CD4-positive, alpha-beta T cell treated with Interleukin-6 for 4 hours (primary cell): ENCODE measurements around the gene FBN1.

ENCODE experiments used
- DNase-seq: peaks from one replicate; pipeline ENCODE4 v3.0.0-alpha.2; 2020; ENCODE audit warnings: mixed read lengths

The FBN1 gene

GRCh38 chr15:48547286-48547685 is 98.2 kb downstream of the FBN1 start:
- no peak for DNase-seq

DNA sequence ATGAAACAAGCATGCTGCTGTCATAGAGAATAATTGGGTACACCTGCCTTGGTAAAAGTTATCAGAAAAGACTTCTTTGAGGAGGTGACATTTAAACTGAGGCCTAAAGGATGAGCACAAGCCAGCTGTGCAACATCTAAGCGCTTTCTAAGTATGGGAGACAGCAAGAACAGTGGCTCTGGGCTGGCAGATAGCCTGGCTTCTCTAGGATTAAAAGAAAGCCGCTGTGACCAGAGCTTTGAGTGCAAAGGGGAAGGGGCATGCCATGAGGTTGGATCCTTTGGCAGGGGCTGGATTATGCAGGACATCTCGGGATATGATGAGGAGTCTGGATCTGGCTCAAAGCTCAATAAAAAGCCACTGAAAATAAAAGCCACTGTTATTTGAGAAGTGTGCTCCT is 99.2 kb downstream of the FBN1 start:
- DNase-seq = no peak

DNA sequence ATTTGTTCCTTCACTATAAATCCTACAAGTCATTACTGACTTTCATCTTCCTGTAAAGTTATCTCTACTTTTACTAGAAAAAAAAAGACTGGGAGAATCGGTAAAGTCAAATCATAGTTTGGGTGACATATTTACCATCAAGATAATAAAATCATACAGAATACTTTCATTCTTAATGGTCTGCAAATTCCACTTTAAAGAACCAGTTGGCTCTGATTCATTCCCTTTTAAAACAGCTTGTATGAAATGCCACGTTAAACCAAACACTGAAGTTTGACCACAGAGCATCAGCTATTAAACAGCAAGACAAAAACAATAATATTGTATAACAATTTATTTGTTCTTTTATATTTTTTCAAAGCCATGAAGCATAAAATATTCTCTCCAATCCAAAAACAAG is 100.7 kb downstream of the FBN1 start:
- DNase-seq = no peak

DNA sequence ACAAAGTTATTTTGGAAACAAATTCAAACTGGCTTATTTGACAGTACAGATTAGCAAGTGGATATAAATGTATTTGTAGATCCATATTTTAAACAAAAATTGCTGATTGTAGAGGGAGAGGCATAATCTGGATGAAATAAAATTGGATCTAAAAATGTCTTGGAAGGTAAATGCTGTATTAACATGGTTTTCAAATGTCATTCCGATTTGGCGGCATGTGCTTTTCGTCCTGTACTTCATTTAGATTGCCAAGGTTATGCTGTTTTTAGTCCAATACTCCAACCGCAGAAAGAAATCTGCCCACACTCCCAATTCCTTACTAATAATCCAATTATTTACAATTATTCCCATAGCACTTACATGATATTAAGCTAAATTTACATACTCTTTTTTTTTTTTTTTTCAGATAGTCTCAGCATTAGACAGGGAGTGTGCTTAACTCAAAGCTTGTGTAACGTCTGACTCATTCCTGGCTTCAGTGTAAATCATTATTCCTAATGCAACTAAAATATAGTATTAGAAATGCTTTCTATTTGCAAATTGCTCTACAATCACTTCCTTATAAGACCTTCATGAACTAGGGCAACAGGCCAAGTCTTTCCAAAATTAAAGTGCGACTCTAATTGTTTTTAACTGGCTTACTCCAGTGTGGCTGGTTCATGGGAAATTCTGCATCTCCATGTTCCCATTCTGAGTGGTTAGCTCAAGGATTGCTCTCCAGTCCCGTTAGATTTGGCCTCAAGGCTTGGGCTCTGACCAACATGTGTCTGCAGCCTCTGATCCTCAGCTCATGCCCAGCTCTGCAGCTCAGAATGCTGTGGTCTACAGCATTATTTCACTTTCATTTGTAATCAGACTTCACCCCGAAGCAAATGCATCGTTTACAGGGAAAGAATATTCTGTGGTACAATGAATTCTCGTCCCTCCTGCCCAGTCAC is 103.9 kb downstream of the FBN1 start:
- no peak for DNase-seq

DNA sequence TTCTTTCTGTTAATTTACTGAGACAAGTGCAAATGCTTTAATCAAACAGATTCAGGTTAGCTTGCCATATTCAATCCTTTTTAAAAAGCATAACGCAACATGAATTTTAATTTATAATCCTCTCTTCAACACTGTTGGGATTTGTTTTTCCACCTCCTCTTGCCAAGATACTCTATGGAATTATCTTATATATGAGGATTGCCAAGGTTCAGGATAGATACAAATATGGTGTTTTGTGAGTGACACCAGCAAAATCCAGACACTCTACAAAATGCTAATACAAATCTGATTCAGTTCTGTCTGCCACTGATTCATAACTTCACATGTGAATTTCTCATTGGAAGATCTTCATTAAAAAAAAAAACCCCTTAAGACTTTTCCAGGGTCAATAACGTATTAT is 104.8 kb downstream of the FBN1 start:
- DNase-seq = no peak

DNA sequence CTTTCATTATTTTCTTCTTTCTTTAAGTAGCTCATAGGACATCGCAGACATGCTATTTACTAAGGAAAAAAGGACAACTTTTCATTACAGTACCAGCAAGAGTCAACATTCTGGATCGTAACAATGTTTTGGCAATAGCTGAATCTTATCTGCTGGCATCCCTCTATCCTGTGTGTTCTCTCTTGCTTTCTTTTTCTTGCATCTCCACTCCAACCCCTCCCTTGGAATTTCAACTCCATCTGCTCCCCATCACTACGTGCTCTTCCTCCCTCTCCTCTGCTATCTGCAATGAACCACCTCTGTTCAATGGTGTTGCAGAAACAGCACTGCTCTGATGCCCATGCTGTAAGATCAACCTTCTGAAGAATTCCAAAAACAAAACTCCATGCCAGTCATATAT is 106.6 kb downstream of the FBN1 start:
- no peak for DNase-seq

DNA sequence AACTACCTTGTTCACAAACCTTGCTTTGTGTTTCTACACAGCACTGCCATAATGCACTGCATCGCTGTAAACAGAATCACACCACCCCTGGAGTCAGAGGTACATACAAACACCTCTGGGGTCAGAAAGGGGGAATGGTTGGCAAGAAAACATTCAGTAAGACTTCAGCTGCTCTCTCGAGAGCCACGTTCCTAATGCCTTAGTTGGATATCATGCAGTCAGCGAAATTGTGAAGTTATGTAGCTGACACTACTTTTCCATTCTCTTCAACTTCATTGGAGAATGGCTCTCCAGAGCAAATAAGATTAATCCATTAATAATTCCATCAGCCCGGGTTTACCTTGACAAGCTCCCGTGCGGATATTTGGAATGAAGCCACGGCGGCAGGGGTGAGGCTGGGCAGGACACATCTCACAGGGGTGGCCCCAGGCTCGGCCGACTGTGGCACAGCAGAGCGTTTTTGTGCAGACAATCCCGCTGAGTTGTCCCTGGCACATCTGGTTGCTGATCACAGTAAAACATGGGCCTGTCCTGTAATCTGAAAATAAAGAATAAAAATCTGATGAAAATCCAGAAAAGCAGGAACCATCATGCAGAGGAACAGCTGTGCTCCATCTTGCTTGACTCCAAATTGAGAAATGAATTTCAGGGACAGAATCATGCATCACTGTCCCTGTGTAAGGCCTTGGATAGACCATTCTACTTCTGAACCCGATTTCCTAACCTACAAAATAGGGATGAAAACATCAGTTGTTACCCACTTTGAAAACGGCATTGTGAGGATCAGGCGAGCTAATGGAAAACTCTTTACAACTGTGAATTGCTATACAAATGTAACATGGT is 108.0 kb downstream of the FBN1 start:
- DNase-seq = no peak

DNA sequence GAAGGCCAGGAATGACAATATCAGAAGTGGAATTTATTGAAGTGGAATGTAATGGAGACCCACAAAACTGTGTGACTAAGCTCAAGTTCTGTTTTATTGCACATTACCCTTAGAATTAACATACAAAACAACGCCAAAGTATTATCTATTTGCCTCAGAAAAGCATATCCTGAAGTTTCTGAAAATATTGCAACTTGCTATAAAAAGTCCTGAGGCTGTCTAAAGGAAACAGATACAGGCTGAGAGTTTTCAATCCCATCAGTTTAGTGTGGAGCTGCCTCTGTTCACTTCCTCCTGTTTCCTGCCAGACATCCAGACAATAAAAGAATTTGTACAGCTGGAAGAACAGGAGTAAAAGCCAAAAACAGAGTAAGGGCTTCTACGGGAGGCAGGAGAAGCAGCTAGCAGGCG is 108.8 kb downstream of the FBN1 start:
- DNase-seq = no peak

GRCh38 chr15:48533982-48534381 is 111.5 kb downstream of the FBN1 start:
- DNase-seq = no peak

DNA sequence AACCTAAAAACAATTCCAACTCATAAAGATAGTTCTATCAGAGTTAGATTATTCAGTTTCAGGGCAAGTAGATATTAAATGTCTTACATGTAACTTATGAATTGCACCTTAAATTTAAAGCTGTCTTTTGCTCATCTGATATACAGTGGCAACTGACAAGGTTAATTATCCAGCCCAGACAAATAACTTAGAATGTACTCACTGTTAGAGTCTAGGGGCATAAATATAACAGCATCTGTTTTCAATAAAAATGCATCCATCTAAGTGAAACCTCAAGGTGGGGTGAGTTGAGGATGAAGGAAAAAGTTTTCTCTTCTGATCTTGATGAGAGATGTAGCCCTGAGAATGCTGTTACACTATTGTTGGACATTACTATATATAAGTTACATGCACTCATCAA is 112.6 kb downstream of the FBN1 start:
- no peak for DNase-seq

GRCh38 chr15:48530528-48530927 is 115.0 kb downstream of the FBN1 start:
- no peak for DNase-seq

DNA sequence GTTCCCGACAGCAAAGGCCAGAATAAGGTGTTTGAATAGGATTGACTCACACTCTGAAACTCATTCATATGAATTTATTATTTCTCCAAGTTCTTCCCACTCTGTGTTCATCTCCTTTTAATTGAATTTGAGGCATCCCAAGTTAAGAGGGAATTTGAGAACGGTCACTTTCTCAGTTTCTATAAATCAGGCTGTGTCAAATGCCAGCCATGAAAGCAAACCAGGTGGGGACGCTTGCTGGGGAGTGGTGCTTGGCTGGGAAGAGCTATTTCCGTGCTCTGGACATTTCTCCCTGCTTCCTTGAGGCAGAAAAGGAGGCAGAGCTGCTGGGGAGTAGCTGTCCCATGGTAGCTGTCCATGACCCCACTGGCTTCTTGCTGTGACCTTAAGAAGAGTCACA is 116.6 kb downstream of the FBN1 start:
- DNase-seq = no peak

- DNase-seq = no peak
These were observed 118.0 kb downstream of the FBN1 start for GRCh38 chr15:48527517-48527916.

GRCh38 chr15:48522911-48523310 is 122.6 kb downstream of the FBN1 start:
- no peak for DNase-seq

DNA sequence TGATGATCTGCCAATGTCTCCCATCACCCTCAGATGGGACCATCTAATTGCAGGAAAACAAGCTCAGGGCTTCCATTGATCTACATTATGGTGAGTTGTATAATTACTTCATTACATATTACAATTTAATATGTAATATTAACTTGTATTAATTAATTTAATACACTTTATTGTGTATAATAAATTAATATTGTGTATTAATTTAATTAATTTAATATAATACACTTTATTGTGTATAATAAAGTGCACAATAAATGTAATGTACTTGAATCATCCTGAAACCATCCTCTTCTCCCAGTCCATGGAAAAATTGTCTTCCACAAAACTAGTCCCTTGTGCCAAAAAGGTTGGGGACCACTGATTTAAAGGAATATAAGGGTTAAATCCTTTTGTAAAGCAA is 123.4 kb downstream of the FBN1 start:
- no peak for DNase-seq

DNA sequence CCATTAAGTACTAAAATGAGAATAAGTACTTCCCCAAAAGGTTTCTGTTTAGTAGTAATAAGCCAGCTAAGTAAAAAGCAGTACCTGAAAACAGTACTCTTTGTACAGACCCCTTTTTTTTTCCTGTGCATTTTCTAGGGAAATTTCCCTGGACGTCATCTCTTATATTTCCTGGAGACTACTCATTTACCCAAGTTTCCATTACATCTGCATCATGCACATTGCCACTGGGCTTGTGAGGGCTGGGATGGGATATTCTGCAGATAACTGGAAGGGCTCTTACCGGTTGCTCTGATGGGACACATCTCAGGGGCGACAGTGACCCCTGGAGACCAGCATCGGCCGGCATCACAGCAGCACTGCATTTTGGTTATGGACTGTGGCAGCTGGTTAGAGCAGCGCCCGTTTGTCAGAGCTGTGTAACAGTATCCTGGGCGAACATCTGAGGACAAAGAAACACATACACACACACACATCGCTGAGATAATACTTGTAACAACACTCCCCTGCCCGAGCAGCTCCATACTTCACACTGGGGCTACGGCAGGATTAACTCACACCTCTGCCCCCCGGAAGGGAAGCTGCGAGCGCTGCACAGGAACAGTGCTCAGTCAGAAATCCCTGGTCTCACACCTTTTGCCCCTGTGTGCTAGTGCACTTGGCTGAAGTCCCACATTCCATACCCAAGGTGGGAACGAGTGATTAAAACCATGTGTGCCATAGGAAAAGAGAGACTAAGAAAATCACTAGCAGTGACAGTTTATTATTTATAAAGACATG is 124.9 kb downstream of the FBN1 start:
- no peak for DNase-seq

DNA sequence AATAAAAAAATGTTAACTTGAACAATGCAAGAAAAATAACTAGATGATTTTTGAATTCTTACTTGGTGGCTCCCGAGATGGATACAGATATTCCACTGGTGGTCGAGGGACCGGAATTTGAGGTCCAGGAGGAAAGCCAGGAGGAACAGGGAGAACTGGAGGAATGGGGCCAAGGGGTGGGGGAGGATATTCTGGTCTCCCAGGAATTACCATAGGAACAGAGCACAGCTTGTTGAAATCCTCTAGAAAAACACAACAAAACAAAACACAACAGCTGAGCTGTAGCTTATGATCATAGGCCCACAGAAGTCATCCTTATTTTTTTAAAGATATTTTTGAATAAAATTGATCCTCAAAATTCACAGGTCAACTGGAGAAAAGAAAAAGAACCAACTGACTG is 129.4 kb downstream of the FBN1 start:
- DNase-seq = no peak

GRCh38 chr15:48515500-48515899 is 130.0 kb downstream of the FBN1 start:
- no peak for DNase-seq

DNA sequence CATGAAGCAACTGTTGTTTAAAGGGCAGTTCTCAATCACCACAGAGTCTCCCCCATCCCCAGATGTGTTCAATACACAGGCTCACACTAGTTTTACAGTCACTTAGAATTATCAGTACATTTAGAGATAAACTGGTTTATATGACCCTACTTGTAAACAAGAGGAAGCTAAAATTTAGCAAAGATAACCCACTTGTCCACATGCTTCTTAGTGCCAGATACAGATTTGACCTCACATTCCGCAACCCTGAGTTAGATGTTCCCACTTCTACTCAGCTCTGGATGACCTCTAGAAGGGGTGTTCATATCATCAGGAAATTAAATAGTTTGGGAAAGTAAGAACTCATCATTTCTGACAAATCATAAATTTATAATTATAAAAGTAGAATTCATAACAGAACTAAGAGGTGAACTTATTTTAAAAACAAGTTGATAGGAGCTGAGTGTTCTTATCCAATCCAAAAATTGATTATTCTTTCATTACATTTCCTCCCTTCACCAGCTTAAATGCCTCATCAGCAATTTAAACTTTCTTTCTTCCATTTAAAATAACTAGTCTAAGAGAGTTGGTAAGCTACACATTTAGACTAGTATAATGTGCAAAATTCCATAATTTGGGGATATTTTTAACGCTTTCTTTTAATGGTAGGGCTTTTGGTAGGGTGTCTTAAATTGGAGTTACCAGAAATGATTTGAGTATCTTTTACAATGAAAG is 131.2 kb downstream of the FBN1 start:
- no peak for DNase-seq

DNA sequence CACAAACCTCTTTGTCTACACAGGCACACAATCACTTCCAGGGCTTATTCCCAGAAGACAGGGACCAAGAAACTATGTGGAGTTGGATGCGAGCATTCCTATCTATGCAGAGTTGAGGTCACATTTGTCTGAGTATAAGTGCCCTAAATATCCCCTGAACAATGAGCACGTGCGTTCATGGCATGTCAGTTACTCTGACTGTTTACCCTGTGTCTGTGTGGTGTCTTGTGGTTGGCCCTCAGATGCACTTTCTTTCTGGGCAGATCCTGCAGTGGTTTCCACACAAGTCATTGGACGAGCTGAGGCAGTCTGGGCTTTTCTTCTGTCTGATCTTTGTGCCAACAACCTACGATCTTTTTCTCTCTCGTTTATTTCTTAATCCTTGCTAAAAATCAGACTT is 134.5 kb downstream of the FBN1 start:
- no peak for DNase-seq

DNA sequence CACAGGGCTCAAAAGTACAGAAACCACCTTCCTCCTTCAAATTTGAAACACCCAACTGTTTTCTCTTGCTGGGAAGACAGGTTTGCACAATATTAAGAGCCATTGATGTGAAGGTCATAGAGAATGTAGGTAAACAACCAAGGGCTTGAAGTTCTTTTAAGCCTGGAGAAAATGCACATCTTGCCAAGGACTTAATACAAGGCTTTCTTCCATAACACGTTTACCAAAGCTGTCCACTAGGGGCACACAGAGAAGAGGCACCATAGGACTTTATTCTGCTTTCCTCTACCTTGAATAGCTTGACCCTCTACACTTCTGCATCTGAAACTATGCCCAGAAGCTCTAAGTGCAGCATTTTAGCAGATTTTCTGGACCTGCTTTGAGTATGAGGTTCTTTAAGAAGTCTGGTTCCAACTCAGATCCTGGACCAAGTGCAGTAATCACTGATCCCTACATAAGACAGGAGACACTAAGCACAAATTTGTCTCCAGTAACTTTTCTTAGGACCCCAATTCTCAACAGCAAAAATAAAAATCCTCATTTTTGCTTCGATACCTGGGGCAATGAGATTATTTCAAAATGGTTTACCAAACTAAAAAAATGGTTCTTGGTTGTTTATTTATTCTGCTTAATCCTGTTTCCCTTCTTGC is 138.0 kb downstream of the FBN1 start:
- no peak for DNase-seq

GRCh38 chr15:48505067-48505466 is 140.4 kb downstream of the FBN1 start:
- no peak for DNase-seq
